Stimulated activated CD8-positive, alpha-beta memory T cell treated with anti-CD3 and anti-CD28 coated beads, Interleukin-2, amount 100 ng/mL, for 48 hours (primary cell): ENCODE measurements around the gene PSMG1.
"Not testable (repeated sequence)": the region's sequence is repeated elsewhere in the genome, so short reads cannot be mapped to it uniquely, and the experiment has no call there.

Experiments used
- DNase-seq, 2 donors: peaks; one replicate each; pipeline ENCODE4 v3.0.0-alpha.2; 2020; ENCODE audit warnings: low read depth in 2 of 2

Gene PSMG1

GRCh38 chr21:39183272-39184049 is at the start of gene PSMG1:
TSS of gene PSMG1 (minus strand) at chr21:39183451. CDS start at chr21:39183385, 66 bp downstream.
- peak; percentile 94 to 95 for DNase-seq

- no peak for DNase-seq
Observed at GRCh38 chr21:39232861-39233291, 49.6 kb upstream of the PSMG1 start.

- no peak for DNase-seq
Observed at GRCh38 chr21:39224930-39225329, 41.7 kb upstream of the PSMG1 start.

- no peak for DNase-seq
Observed at GRCh38 chr21:39221997-39222486, 38.8 kb upstream of the PSMG1 start.

- DNase-seq = no peak
Observed at GRCh38 chr21:39221282-39221996, 38.2 kb upstream of the PSMG1 start.

- not testable (repeated sequence) for DNase-seq
Observed at GRCh38 chr21:39220875-39221274, 37.6 kb upstream of the PSMG1 start.

- DNase-seq = no peak
Observed at GRCh38 chr21:39220150-39220549, 36.9 kb upstream of the PSMG1 start.

GRCh38 chr21:39218082-39218409 is 34.8 kb upstream of the PSMG1 start:
- no peak for DNase-seq

- DNase-seq = no peak
Observed at GRCh38 chr21:39217356-39218081, 34.3 kb upstream of the PSMG1 start.

GRCh38 chr21:39216290-39216689 is 33.0 kb upstream of the PSMG1 start:
- DNase-seq = no peak

GRCh38 chr21:39215078-39215477 is 31.8 kb upstream of the PSMG1 start:
- DNase-seq = no peak

- no peak for DNase-seq
Observed at GRCh38 chr21:39209334-39209688, 26.1 kb upstream of the PSMG1 start.

- no peak for DNase-seq
Observed at GRCh38 chr21:39208624-39209333, 25.5 kb upstream of the PSMG1 start.

GRCh38 chr21:39204134-39204533 is 20.9 kb upstream of the PSMG1 start:
- no peak for DNase-seq

GRCh38 chr21:39198800-39199199 is 15.5 kb upstream of the PSMG1 start:
- no peak for DNase-seq

- DNase-seq = no peak
Observed at GRCh38 chr21:39197448-39198233, 14.4 kb upstream of the PSMG1 start.

- no peak for DNase-seq
Observed at GRCh38 chr21:39196838-39197237, 13.6 kb upstream of the PSMG1 start.

- no peak for DNase-seq
Observed at GRCh38 chr21:39196310-39196709, 13.1 kb upstream of the PSMG1 start.

GRCh38 chr21:39193380-39193779 is 10.1 kb upstream of the PSMG1 start:
- no peak for DNase-seq

- DNase-seq = no peak
Observed at GRCh38 chr21:39189857-39190604, 6.8 kb upstream of the PSMG1 start.
